Measurements from ENCODE around the gene HSPG2.

GRCh38 chr1:21828506-21829210, 108.5 kb downstream of the HSPG2 start:
- TF ChIP-seq FOXM1 (IDR thresholded peaks at IDR 0.05; ENCODE audit: borderline replicate concordance, low read depth) (no peak), TAF1 (IDR thresholded peaks at IDR 0.05; ENCODE audit: low read depth) (no peak), CREB1 (IDR thresholded peaks at IDR 0.05; ENCODE audit: low read depth) (no peak), REST (IDR thresholded peaks at IDR 0.05; ENCODE audit: low read depth) (no peak), CEBPB (IDR thresholded peaks at IDR 0.05) (no peak), EP300 (IDR thresholded peaks at IDR 0.05; ENCODE audit: borderline replicate concordance) (no peak), RAD21 (IDR thresholded peaks at IDR 0.05; ENCODE audit: low read depth) (no peak), USF1 (IDR thresholded peaks at IDR 0.05) (no peak), TCF12 (IDR thresholded peaks at IDR 0.05; ENCODE audit: low read depth) (no peak), EGR1 (IDR thresholded peaks at IDR 0.05) (no peak)
